Posterior cingulate gyrus (tissue), 11 donors: Measurements from ENCODE around the gene WFIKKN2.
"Not testable (repeated sequence)": the region's sequence is repeated elsewhere in the genome, so short reads cannot be mapped to it uniquely, and the experiment has no call there.

Experiments
- DNase-seq, 10 donors: peaks; one replicate each; pipeline versions ENCODE4 v3.0.0 to v3.0.0-alpha.2; 2020 to 2021; ENCODE audit warnings: mixed read lengths in 3 of 10
- intact Hi-C: fragments of 100-400 bp; cut with DNase I; formaldehyde crosslinking; loops from one replicate; pipeline ENCODE4 v1.15.1; 2023

WFIKKN2 gene

GRCh38 chr17:50835301-50836234, at the start of gene WFIKKN2:
Gene WFIKKN2, plus strand, starts transcription at chr17:50835586. Its CDS starts 352 bp downstream, at chr17:50835938.
- DNase-seq = peak in 2 of 10 donors; percentile 79 to 81
- intact Hi-C loops = no loop called here

GRCh38 chr17:50785946-50786570, 49.3 kb upstream of the WFIKKN2 start:
- DNase-seq = peak in 3 of 10 donors; percentile 21 to 34 (median 31)

GRCh38 chr17:50787106-50787505, 48.3 kb upstream of the WFIKKN2 start:
- intact Hi-C loops = loop anchor here (10.0 kb wide), 1 partner anchor 242 kb away; the partner anchor contains the start of gene SPATA20
- DNase-seq = no peak

More at GRCh38 chr17:50785946-50786570, 49.3 kb upstream of the WFIKKN2 start:
- intact Hi-C loops = loop anchor here (10.0 kb wide), 1 partner anchor 241 kb away; the partner anchor contains the start of gene SPATA20

GRCh38 chr17:50790618-50791017, 44.8 kb upstream of the WFIKKN2 start:
- intact Hi-C loops = no loop called here
- DNase-seq = no peak

GRCh38 chr17:50792132-50792531, 43.3 kb upstream of the WFIKKN2 start:
- DNase-seq = no peak
- intact Hi-C loops = no loop called here

GRCh38 chr17:50793007-50793406, 42.4 kb upstream of the WFIKKN2 start:
- intact Hi-C loops = no loop called here
- no peak for DNase-seq

- intact Hi-C loops = no loop called here
- no peak for DNase-seq
Measured at GRCh38 chr17:50794361-50794760, 41.0 kb upstream of the WFIKKN2 start.

GRCh38 chr17:50797135-50797810, 38.1 kb upstream of the WFIKKN2 start:
- DNase-seq = peak in 1 of 10 donors; percentile 8
- intact Hi-C loops = no loop called here

GRCh38 chr17:50798424-50799288, 36.7 kb upstream of the WFIKKN2 start:
- intact Hi-C loops = no loop called here
- peak in 1 of 10 donors; percentile 35 for DNase-seq

GRCh38 chr17:50799582-50799981, 35.8 kb upstream of the WFIKKN2 start:
- peak in 1 of 10 donors; percentile 39 for DNase-seq

GRCh38 chr17:50800196-50800700, 35.1 kb upstream of the WFIKKN2 start:
- DNase-seq = peak in 1 of 10 donors; percentile 47
- intact Hi-C loops = no loop called here

More at GRCh38 chr17:50799582-50799981, 35.8 kb upstream of the WFIKKN2 start:
- intact Hi-C loops = no loop called here

GRCh38 chr17:50802609-50803571, 32.5 kb upstream of the WFIKKN2 start:
- peak in 1 of 10 donors; percentile 62 for DNase-seq
- intact Hi-C loops = no loop called here

GRCh38 chr17:50803676-50804075, 31.7 kb upstream of the WFIKKN2 start:
- intact Hi-C loops = no loop called here
- DNase-seq = no peak

GRCh38 chr17:50804749-50805475, 30.5 kb upstream of the WFIKKN2 start:
- peak in 2 of 10 donors; percentile 8 to 22 for DNase-seq
- intact Hi-C loops = not testable (repeated sequence)

- intact Hi-C loops = no loop called here
- peak in 2 of 10 donors; percentile 10 to 41 for DNase-seq
Measured at GRCh38 chr17:50805486-50805885, 29.9 kb upstream of the WFIKKN2 start.

GRCh38 chr17:50806141-50806643, 29.2 kb upstream of the WFIKKN2 start:
- peak in 2 of 10 donors; percentile 49 to 52 for DNase-seq
- intact Hi-C loops = no loop called here

GRCh38 chr17:50807009-50807408, 28.4 kb upstream of the WFIKKN2 start:
- intact Hi-C loops = no loop called here
- peak in 2 of 10 donors; percentile 17 to 22 for DNase-seq
